GM10847 (cell line): Measurements from ENCODE around the gene RGS1.

Experiments
- POLR2A ChIP-seq: IDR thresholded peaks from 2 replicates; pipeline ENCODE4 v1.6.1; 2011; ENCODE audit not compliant: insufficient read length; ENCODE audit errors: extremely low read depth

RGS1 gene

DNA sequence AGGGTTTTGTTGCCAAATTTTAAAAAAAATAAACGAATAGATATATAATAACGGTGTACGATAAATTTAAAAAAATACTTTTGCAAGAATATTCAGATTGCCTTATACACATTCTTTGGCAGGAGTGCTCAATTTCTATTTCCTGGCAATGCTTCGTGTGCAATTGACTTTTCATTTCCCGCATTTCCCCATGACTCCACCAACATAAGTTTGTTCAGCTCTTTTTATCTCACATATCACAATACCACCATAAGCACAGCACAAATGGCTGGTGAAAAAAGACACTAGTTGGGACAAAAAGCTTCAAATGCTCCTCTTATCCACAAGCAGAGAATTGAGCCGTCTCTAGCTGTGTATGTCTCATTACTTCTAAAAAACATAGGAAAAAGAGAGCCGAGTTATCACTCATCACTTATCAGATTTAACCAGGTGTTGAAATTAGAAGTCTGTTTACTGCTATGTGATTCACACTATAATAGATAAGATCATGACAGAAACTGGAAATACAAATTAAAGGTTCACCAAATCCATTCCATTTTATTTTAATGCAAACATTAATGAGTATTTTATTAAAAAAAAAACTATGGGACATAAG lies 28.9 kb upstream of the RGS1 start:
- TF ChIP-seq POLR2A, result no peak

- no peak for TF ChIP-seq POLR2A
Observed at GRCh38 chr1:192547501-192547900, 28.1 kb upstream of the RGS1 start.

- no peak for TF ChIP-seq POLR2A
Observed at GRCh38 chr1:192549937-192550336, 25.6 kb upstream of the RGS1 start.

- no peak for TF ChIP-seq POLR2A
Observed at GRCh38 chr1:192550922-192551534, 24.5 kb upstream of the RGS1 start.

DNA sequence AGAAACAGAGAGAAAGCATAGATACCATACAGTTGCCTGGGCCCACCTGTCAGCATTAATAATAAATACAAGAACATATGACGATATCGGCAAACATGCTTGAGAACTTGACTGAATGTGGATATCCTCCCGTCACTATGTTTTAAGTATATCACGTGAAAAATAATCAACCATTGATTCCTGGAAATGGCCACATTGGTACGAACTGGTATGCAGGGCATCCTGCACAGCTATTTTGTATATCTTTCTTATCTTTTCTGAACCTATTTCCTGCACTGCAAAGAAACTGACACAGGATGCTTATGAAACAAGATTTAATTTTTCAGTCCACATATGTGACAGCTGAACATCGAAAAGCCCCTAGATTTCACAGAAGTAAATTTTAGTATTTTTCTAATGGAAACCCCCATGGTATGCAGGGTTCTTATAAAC lies 22.8 kb upstream of the RGS1 start:
- no peak for TF ChIP-seq POLR2A

- no peak for TF ChIP-seq POLR2A
Observed at GRCh38 chr1:192553741-192554140, 21.8 kb upstream of the RGS1 start.

DNA sequence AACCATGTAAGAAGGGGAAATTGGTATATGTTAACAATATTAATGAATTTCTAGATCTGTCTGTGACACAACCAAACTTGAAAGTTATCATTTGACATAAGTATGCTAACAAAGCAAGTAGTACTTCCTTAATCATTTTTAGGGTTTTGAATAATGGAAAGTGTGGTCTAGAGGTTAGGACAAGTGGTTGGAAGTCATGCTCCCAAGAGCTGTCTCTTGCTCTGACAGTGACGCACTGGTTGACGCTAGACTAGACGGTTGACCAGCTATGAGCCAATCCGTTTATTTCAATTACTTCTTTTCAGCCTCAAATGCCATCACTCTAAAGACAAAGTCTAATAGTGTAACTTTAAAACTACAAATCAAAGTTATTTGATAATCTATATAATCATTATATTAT lies 20.7 kb upstream of the RGS1 start:
- no peak for TF ChIP-seq POLR2A

- TF ChIP-seq POLR2A, result no peak
Observed at GRCh38 chr1:192555399-192555798, 20.2 kb upstream of the RGS1 start.

- no peak for TF ChIP-seq POLR2A
Observed at GRCh38 chr1:192557841-192558595, 17.6 kb upstream of the RGS1 start.

- TF ChIP-seq POLR2A, result no peak
Observed at GRCh38 chr1:192559115-192560006, 16.2 kb upstream of the RGS1 start.

- TF ChIP-seq POLR2A, result no peak
Observed at GRCh38 chr1:192561301-192561700, 14.3 kb upstream of the RGS1 start.

- TF ChIP-seq POLR2A, result no peak
Observed at GRCh38 chr1:192563129-192563528, 12.4 kb upstream of the RGS1 start.

- TF ChIP-seq POLR2A, result no peak
Observed at GRCh38 chr1:192564099-192564498, 11.5 kb upstream of the RGS1 start.

GRCh38 chr1:192565946-192566345 lies 9.6 kb upstream of the RGS1 start:
- no peak for TF ChIP-seq POLR2A

DNA sequence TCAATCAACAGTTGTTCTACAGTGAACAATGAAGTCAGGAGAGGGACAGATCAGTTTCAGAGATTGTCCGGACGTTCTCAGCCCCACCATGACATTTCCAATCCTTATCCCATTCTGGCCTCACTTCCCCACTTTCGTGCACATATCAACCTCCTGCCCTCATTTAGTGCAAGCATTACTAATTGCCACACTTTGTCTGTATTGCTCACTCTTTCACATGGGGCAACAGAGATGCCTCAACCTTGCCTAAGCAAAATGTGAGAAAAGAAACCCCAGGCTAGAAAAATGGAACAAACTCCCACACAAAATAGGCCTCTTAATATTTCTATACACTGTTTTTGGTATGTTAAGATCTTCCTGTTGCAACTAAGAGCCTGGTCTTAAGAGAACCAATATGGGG lies 8.9 kb upstream of the RGS1 start:
- no peak for TF ChIP-seq POLR2A
